Prostate gland (tissue), 2 donors: ENCODE measurements around the gene RIC8A.

ENCODE experiments used
- CTCF ChIP-seq, 4 experiments: fragments of 200-600 bp in 2 of 4; fragments of 450-650 bp in 2 of 4; sonication (generic) in 2 of 4; IDR thresholded peaks; 1 replicate in 3 of 4; 2 replicates in 1 of 4; pipeline ENCODE4 v1.5.1; 2016 to 2019; ENCODE audit warnings: antibody characterized with exemption in 4 of 4, mild to moderate bottlenecking in 2 of 4, moderate library complexity in 2 of 4
- POLR2A ChIP-seq: fragments of 450-650 bp; IDR thresholded peaks from one replicate; pipeline ENCODE4 v1.6.1; 2016; ENCODE audit warnings: antibody characterized with exemption, mild to moderate bottlenecking
- POLR2AphosphoS5 ChIP-seq: sonication (generic); formaldehyde crosslinking; IDR thresholded peaks from one replicate; pipeline ENCODE4 v1.6.1; 2017; ENCODE audit warnings: antibody characterized with exemption

- TF ChIP-seq CTCF (IDR thresholded peaks at IDR 0.05): no peak
- TF ChIP-seq POLR2A: no peak
- TF ChIP-seq POLR2AphosphoS5: no peak
Measured at GRCh38 chr11:255816-256215, 48.3 kb downstream of the RIC8A start.
